ENCODE measurements around the gene ITGA5.

GRCh38 chr12:54442961-54443360 lies 23.9 kb upstream of the ITGA5 start:
- TF ChIP-seq CTCF (IDR thresholded peaks at IDR 0.05; ENCODE audit: insufficient read depth, low read depth, low read length) = no peak
- no peak for TF ChIP-seq EZH2 (IDR thresholded peaks at IDR 0.05; ENCODE audit: insufficient read depth, low read length)
